Measurements from ENCODE around the gene MNX1. TPM values are rescaled to one million over a fixed set of nuclear protein-coding genes. Genes with fewer than 3 reads are reported as not detected.

MNX1 gene
- total and polyA plus RNA-seq, 10 of the 15 experiments (the other 5 are each of a cell fraction or from before 2014, with no cell fraction given), result 0.22 to 2.7 (median 1.3) TPM; not detected in 1

DNA sequence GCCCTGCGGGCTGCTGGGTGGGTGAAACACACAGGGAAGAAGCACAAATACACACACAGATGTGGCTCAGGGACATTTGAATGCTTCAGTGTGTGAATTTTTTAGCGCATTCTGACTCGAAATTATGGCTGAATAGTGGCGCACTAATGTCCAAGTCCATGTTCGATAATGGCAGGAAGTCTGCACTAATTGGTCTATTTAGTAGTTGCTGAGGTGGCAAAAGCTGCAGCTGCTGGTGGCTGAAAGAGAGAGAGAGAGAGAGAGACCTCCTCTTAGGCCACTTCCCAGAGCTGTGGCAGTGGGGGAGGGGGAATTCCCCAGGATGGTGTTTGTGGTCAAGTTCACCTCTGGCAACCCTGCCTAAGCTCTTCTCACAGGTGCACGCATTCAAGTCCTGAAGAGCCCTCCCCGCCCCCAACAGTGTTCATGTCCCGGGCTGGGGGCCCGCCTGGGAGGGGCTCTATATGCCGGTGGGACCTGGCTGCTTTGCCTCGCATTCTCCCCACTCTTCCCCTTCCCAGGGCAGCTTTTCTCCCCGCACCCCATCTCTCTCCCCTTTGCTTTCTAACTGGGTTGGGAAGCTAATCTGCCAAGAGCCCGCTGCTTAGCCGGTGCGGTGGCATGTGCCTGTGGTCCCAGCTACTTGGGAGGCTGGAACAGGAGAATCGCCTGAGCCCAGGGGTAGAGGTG is 6.0 kb upstream of the MNX1 start (continued):
- TF ChIP-seq, protein P1, sequence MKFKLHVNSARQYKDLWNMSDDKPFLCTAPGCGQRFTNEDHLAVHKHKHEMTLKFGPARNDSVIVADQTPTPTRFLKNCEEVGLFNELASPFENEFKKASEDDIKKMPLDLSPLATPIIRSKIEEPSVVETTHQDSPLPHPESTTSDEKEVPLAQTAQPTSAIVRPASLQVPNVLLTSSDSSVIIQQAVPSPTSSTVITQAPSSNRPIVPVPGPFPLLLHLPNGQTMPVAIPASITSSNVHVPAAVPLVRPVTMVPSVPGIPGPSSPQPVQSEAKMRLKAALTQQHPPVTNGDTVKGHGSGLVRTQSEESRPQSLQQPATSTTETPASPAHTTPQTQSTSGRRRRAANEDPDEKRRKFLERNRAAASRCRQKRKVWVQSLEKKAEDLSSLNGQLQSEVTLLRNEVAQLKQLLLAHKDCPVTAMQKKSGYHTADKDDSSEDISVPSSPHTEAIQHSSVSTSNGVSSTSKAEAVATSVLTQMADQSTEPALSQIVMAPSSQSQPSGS (IDR thresholded peaks at IDR 0.05; ENCODE audit: low read length), result peak; percentile 71
- TF ChIP-seq SPI1 (IDR thresholded peaks at IDR 0.05; ENCODE audit: borderline replicate concordance, insufficient read depth, low read depth, low read length), result 0 out of 2 replicates have a peak, but pooled peaks have one; percentile 23
- peak; percentile 92 for TF ChIP-seq EED (IDR thresholded peaks at IDR 0.05; ENCODE audit: low read depth)
- TF ChIP-seq SREBF1 (IDR thresholded peaks at IDR 0.05; ENCODE audit: low read length), result no peak
- no peak for TF ChIP-seq HDAC2 (IDR thresholded peaks at IDR 0.05)
- peak; percentile 90 for TF ChIP-seq CBFB (IDR thresholded peaks at IDR 0.05; ENCODE audit: low read depth)
- no peak for TF ChIP-seq HDAC6 (IDR thresholded peaks at IDR 0.05; ENCODE audit: unreplicated experiment)
- no peak; the same call in 1 of the 2 replicates for TF ChIP-seq JUNB (IDR thresholded peaks at IDR 0.05)
- TF ChIP-seq RUNX3 (IDR thresholded peaks at IDR 0.05; ENCODE audit: low read length), result peak; percentile 99
- TF ChIP-seq, protein P2, sequence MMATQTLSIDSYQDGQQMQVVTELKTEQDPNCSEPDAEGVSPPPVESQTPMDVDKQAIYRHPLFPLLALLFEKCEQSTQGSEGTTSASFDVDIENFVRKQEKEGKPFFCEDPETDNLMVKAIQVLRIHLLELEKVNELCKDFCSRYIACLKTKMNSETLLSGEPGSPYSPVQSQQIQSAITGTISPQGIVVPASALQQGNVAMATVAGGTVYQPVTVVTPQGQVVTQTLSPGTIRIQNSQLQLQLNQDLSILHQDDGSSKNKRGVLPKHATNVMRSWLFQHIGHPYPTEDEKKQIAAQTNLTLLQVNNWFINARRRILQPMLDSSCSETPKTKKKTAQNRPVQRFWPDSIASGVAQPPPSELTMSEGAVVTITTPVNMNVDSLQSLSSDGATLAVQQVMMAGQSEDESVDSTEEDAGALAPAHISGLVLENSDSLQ (IDR thresholded peaks at IDR 0.05), result no peak
- 0 out of 2 replicates have a peak, but pooled peaks have one; percentile 21 for TF ChIP-seq RCOR1 (conservative IDR thresholded peaks at IDR 0.05; ENCODE audit: low read depth, low read length)
- no peak for TF ChIP-seq KAT2A (conservative IDR thresholded peaks at IDR 0.05; ENCODE audit: control insufficient read depth, low read depth, low read length)
- TF ChIP-seq, protein P3, sequence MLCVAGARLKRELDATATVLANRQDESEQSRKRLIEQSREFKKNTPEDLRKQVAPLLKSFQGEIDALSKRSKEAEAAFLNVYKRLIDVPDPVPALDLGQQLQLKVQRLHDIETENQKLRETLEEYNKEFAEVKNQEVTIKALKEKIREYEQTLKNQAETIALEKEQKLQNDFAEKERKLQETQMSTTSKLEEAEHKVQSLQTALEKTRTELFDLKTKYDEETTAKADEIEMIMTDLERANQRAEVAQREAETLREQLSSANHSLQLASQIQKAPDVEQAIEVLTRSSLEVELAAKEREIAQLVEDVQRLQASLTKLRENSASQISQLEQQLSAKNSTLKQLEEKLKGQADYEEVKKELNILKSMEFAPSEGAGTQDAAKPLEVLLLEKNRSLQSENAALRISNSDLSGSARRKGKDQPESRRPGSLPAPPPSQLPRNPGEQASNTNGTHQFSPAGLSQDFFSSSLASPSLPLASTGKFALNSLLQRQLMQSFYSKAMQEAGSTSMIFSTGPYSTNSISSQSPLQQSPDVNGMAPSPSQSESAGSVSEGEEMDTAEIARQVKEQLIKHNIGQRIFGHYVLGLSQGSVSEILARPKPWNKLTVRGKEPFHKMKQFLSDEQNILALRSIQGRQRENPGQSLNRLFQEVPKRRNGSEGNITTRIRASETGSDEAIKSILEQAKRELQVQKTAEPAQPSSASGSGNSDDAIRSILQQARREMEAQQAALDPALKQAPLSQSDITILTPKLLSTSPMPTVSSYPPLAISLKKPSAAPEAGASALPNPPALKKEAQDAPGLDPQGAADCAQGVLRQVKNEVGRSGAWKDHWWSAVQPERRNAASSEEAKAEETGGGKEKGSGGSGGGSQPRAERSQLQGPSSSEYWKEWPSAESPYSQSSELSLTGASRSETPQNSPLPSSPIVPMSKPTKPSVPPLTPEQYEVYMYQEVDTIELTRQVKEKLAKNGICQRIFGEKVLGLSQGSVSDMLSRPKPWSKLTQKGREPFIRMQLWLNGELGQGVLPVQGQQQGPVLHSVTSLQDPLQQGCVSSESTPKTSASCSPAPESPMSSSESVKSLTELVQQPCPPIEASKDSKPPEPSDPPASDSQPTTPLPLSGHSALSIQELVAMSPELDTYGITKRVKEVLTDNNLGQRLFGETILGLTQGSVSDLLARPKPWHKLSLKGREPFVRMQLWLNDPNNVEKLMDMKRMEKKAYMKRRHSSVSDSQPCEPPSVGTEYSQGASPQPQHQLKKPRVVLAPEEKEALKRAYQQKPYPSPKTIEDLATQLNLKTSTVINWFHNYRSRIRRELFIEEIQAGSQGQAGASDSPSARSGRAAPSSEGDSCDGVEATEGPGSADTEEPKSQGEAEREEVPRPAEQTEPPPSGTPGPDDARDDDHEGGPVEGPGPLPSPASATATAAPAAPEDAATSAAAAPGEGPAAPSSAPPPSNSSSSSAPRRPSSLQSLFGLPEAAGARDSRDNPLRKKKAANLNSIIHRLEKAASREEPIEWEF (IDR thresholded peaks at IDR 0.05; ENCODE audit: insufficient replicate concordance, low read depth, low read length), result no peak
- no peak for TF ChIP-seq RB1 (IDR thresholded peaks at IDR 0.05; ENCODE audit: borderline replicate concordance)
- TF ChIP-seq CREM (IDR thresholded peaks at IDR 0.05; ENCODE audit: low read depth), result peak; percentile 61; the same call in 1 of the 2 replicates
- peak; percentile 83; the same call in 1 of the 2 replicates for TF ChIP-seq CHD2 (IDR thresholded peaks at IDR 0.05; ENCODE audit: borderline replicate concordance, low read depth, low read length)
- no peak for TF ChIP-seq NRF1 (conservative IDR thresholded peaks at IDR 0.05; ENCODE audit: low read depth, low read length)
- TF ChIP-seq, protein P4, sequence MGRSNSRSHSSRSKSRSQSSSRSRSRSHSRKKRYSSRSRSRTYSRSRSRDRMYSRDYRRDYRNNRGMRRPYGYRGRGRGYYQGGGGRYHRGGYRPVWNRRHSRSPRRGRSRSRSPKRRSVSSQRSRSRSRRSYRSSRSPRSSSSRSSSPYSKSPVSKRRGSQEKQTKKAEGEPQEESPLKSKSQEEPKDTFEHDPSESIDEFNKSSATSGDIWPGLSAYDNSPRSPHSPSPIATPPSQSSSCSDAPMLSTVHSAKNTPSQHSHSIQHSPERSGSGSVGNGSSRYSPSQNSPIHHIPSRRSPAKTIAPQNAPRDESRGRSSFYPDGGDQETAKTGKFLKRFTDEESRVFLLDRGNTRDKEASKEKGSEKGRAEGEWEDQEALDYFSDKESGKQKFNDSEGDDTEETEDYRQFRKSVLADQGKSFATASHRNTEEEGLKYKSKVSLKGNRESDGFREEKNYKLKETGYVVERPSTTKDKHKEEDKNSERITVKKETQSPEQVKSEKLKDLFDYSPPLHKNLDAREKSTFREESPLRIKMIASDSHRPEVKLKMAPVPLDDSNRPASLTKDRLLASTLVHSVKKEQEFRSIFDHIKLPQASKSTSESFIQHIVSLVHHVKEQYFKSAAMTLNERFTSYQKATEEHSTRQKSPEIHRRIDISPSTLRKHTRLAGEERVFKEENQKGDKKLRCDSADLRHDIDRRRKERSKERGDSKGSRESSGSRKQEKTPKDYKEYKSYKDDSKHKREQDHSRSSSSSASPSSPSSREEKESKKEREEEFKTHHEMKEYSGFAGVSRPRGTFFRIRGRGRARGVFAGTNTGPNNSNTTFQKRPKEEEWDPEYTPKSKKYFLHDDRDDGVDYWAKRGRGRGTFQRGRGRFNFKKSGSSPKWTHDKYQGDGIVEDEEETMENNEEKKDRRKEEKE (IDR thresholded peaks at IDR 0.05), result no peak
- TF ChIP-seq KLF5 (IDR thresholded peaks at IDR 0.05; ENCODE audit: partially characterized antibody), result no peak
- TF ChIP-seq NR2C2 (IDR thresholded peaks at IDR 0.05; ENCODE audit: borderline replicate concordance, control insufficient read depth, insufficient read length, low read depth), result no peak
